ENCODE results near the gene PHKB. TPM values are rescaled to one million over a fixed set of nuclear protein-coding genes. Genes with fewer than 3 reads are reported as not detected.

PHKB gene
- total RNA-seq, 1 donor from 2014 or later: 49.6 TPM

DNA sequence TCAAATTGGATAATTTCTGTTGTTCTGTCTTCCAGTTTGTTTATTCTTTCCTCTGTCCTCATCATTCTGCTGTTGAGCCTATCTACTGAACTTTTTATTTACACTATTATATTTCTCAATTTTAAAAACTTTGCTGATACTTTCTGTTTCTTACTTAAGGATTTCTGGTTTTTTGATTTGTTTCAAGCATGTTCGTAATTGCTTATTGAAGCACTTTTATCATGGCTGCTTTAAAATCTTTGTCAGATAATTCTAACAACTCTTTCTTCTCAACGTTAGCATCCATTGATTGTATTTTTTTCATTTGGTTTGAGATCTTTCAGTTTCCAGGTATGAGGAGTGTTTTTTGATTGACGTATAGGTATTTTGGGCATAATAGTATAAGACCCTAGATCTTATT lies 116.9 kb downstream of the PHKB start:
- H3K27ac ChIP-seq (ENCODE audit: low read depth, low read length): no peak overlapping the region
- H3K27me3 Mint-ChIP-seq (ENCODE audit: low read depth, unreplicated experiment): no peaks in the 10 kb centered on the region
- no peak overlapping the region for H3K9ac ChIP-seq (ENCODE audit: low read length)
- no peak for FAIRE-seq
- H3K27me3 ChIP-seq (ENCODE audit: insufficient read depth, low read length): no peaks in the 10 kb centered on the region
- no peaks in the 10 kb centered on the region for H3K9me3 ChIP-seq (ENCODE audit: insufficient read depth, low read depth, low read length)
- DNase-seq (ENCODE audit: low read depth): no peak
- H2AFZ ChIP-seq (ENCODE audit: low read depth, low read length): no peak overlapping the region
- H3K9me3 Mint-ChIP-seq (ENCODE audit: unreplicated experiment): no peaks in the 10 kb centered on the region
- no peaks in the 10 kb centered on the region for H3K79me2 ChIP-seq (ENCODE audit: insufficient read depth, low read length)
- no peaks in the 10 kb centered on the region for H4K20me1 ChIP-seq (ENCODE audit: insufficient read depth, low read length)
- peaks cover 19% of the 10 kb centered on the region for H3K4me1 Mint-ChIP-seq (ENCODE audit: low read depth, unreplicated experiment)
- no peak overlapping the region for H3K4me2 ChIP-seq (ENCODE audit: low read length)
- peaks cover 6% of the 10 kb centered on the region for H3K36me3 Mint-ChIP-seq (ENCODE audit: low read depth, unreplicated experiment)
- H3K4me1 ChIP-seq (ENCODE audit: insufficient read depth, low read length): peaks cover 3% of the 10 kb centered on the region
- H3K4me3 ChIP-seq (ENCODE audit: insufficient read depth, low read depth, low read length): no peak overlapping the region
- H3K36me3 ChIP-seq (ENCODE audit: insufficient read depth, low read length): no peaks in the 10 kb centered on the region
- TF ChIP-seq EZH2 (IDR thresholded peaks at IDR 0.05; ENCODE audit: insufficient read depth, low read length): no peak
- TF ChIP-seq, protein P1, sequence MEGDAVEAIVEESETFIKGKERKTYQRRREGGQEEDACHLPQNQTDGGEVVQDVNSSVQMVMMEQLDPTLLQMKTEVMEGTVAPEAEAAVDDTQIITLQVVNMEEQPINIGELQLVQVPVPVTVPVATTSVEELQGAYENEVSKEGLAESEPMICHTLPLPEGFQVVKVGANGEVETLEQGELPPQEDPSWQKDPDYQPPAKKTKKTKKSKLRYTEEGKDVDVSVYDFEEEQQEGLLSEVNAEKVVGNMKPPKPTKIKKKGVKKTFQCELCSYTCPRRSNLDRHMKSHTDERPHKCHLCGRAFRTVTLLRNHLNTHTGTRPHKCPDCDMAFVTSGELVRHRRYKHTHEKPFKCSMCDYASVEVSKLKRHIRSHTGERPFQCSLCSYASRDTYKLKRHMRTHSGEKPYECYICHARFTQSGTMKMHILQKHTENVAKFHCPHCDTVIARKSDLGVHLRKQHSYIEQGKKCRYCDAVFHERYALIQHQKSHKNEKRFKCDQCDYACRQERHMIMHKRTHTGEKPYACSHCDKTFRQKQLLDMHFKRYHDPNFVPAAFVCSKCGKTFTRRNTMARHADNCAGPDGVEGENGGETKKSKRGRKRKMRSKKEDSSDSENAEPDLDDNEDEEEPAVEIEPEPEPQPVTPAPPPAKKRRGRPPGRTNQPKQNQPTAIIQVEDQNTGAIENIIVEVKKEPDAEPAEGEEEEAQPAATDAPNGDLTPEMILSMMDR (IDR thresholded peaks at IDR 0.05; ENCODE audit: insufficient read depth, low read depth, low read length): no peak
- H3K27ac Mint-ChIP-seq (ENCODE audit: unreplicated experiment): peak overlapping the region; percentile 48
- no peak overlapping the region for H3K4me3 Mint-ChIP-seq (ENCODE audit: unreplicated experiment)

DNA sequence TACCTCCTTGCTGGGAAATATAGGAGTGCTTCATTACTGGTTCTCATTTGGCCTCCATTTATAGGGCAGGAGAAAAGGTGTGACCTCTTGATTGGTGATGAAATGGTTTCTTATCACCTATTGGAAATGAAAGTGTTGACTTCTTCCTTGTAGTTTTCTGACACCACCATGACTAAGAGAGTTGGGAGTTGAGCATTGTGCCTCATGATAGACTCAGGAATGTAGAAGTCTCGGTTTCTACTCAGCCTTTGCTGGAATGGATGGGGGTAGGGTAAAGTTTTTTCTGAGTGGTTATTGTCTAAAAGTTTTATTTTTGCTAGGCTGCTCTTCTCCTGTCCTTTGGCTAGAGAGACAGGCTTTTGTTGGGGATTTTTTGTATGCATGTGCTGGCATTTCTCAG lies 117.4 kb downstream of the PHKB start:
- no peak overlapping the region for H3K4me2 ChIP-seq (ENCODE audit: low read length)
- H3K27ac Mint-ChIP-seq (ENCODE audit: unreplicated experiment): peak overlapping the region; percentile 48
- peaks cover 3% of the 10 kb centered on the region for H3K4me1 ChIP-seq (ENCODE audit: insufficient read depth, low read length)
- H3K79me2 ChIP-seq (ENCODE audit: insufficient read depth, low read length): no peaks in the 10 kb centered on the region
- DNase-seq (ENCODE audit: low read depth) (peak; percentile 15), FAIRE-seq (no peak)
- H3K4me3 Mint-ChIP-seq (ENCODE audit: unreplicated experiment): no peak overlapping the region
- no peak overlapping the region for H3K9ac ChIP-seq (ENCODE audit: low read length)
- peaks cover 19% of the 10 kb centered on the region for H3K4me1 Mint-ChIP-seq (ENCODE audit: low read depth, unreplicated experiment)
- TF ChIP-seq EZH2 (IDR thresholded peaks at IDR 0.05; ENCODE audit: insufficient read depth, low read length): no peak
- H3K36me3 Mint-ChIP-seq (ENCODE audit: low read depth, unreplicated experiment): peaks cover 6% of the 10 kb centered on the region
- H3K27ac ChIP-seq (ENCODE audit: low read depth, low read length): no peak overlapping the region
- no peak overlapping the region for H3K4me3 ChIP-seq (ENCODE audit: insufficient read depth, low read depth, low read length)
- H3K27me3 ChIP-seq (ENCODE audit: insufficient read depth, low read length): no peaks in the 10 kb centered on the region
- no peak overlapping the region for H2AFZ ChIP-seq (ENCODE audit: low read depth, low read length)
- H3K9me3 Mint-ChIP-seq (ENCODE audit: unreplicated experiment): no peaks in the 10 kb centered on the region
- no peaks in the 10 kb centered on the region for H4K20me1 ChIP-seq (ENCODE audit: insufficient read depth, low read length)
- H3K27me3 Mint-ChIP-seq (ENCODE audit: low read depth, unreplicated experiment): no peaks in the 10 kb centered on the region
- no peaks in the 10 kb centered on the region for H3K36me3 ChIP-seq (ENCODE audit: insufficient read depth, low read length)
- no peaks in the 10 kb centered on the region for H3K9me3 ChIP-seq (ENCODE audit: insufficient read depth, low read depth, low read length)

DNA sequence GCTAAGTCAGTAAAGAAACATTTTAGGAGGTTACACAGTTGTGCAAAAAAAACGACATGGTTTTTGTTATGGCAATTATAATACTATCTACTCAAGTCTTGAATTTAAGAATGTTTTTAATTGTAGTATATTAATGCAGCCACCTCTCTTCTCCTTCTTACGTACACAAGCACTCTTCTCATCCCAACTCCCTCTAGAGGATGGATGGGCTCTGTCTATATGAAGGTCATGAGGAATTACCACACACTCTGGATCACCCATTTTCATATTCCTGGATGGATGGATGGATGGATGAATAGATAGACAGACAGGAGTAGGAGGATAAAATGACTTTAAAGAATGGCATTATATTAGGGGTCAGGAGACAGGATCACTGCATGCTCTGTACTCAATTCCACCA lies 120.0 kb downstream of the PHKB start:
- no peaks in the 10 kb centered on the region for H3K9me3 ChIP-seq (ENCODE audit: insufficient read depth, low read depth, low read length)
- Mint-ChIP-seq H3K36me3 (ENCODE audit: low read depth, unreplicated experiment) (no peaks in the 10 kb centered on the region), H3K4me1 (ENCODE audit: low read depth, unreplicated experiment) (peaks cover 9% of the 10 kb centered on the region), H3K27ac (ENCODE audit: unreplicated experiment) (no peak overlapping the region), H3K27me3 (ENCODE audit: low read depth, unreplicated experiment) (no peaks in the 10 kb centered on the region), H3K9me3 (ENCODE audit: unreplicated experiment) (no peaks in the 10 kb centered on the region), H3K4me3 (ENCODE audit: unreplicated experiment) (no peak overlapping the region)
- no peak for FAIRE-seq
- no peaks in the 10 kb centered on the region for H3K36me3 ChIP-seq (ENCODE audit: insufficient read depth, low read length)
- no peak for DNase-seq (ENCODE audit: low read depth)
- no peaks in the 10 kb centered on the region for H4K20me1 ChIP-seq (ENCODE audit: insufficient read depth, low read length)
- no peak overlapping the region for H3K27ac ChIP-seq (ENCODE audit: low read depth, low read length)
- peaks cover 3% of the 10 kb centered on the region for H3K4me1 ChIP-seq (ENCODE audit: insufficient read depth, low read length)
- H3K4me3 ChIP-seq (ENCODE audit: insufficient read depth, low read depth, low read length): no peak overlapping the region
- H3K27me3 ChIP-seq (ENCODE audit: insufficient read depth, low read length): no peaks in the 10 kb centered on the region
- TF ChIP-seq, protein P1 (IDR thresholded peaks at IDR 0.05; ENCODE audit: insufficient read depth, low read depth, low read length): no peak
- no peak for TF ChIP-seq EZH2 (IDR thresholded peaks at IDR 0.05; ENCODE audit: insufficient read depth, low read length)
- no peaks in the 10 kb centered on the region for H3K79me2 ChIP-seq (ENCODE audit: insufficient read depth, low read length)
- no peak overlapping the region for H3K9ac ChIP-seq (ENCODE audit: low read length)
- no peak overlapping the region for H3K4me2 ChIP-seq (ENCODE audit: low read length)
- H2AFZ ChIP-seq (ENCODE audit: low read depth, low read length): no peak overlapping the region
